Gastroesophageal sphincter (tissue), 4 donors: ENCODE measurements around the gene NUDT16. TPM values are rescaled to one million over a fixed set of nuclear protein-coding genes. Genes with fewer than 3 reads are reported as not detected.
"Not testable (repeated sequence)": the region's sequence is repeated elsewhere in the genome, so short reads cannot be mapped to it uniquely, and the experiment has no call there.

Experiments used
- ATAC-seq: fragments of 150-250 bp; one replicate; pipeline ENCODE4 v1.9.1; 2016; ENCODE audit warnings: mild to moderate bottlenecking, moderate library complexity
- H3K27ac ChIP-seq, 4 donors: fragments of 200-600 bp; sonication (generic) in 3 of 4; 1 replicate in 3 of 4; 2 replicates in 1 of 4; pipeline ENCODE4 v1.5.1; 2016 to 2019
- H3K27me3 ChIP-seq: fragments of 200-600 bp; sonication (generic); one replicate; pipeline ENCODE4 v1.5.1; 2019
- H3K36me3 ChIP-seq, 2 donors: fragments of 200-600 bp; sonication (generic); one replicate each; pipeline ENCODE4 v1.5.1; 2019; ENCODE audit warnings: control low read depth in 1 of 2
- H3K4me1 ChIP-seq, 3 donors: fragments of 200-600 bp; sonication (generic); 1 replicate in 2 of 3; 2 replicates in 1 of 3; pipeline ENCODE4 v1.5.1; 2016 to 2019; ENCODE audit warnings: control low read depth in 2 of 3
- H3K4me3 ChIP-seq, 2 donors: fragments of 200-600 bp; sonication (generic); one replicate each; pipeline ENCODE4 v1.5.1; 2019; ENCODE audit warnings: mild to moderate bottlenecking in 1 of 2, moderate library complexity in 1 of 2
- H3K9me3 ChIP-seq, 3 donors: fragments of 200-600 bp; sonication (generic); one replicate each; pipeline ENCODE4 v1.5.1; 2017 to 2019; ENCODE audit warnings: control low read depth in 2 of 3
- EP300 ChIP-seq: sonication (generic); formaldehyde crosslinking; IDR thresholded peaks from one replicate; pipeline ENCODE4 v1.6.1; 2017; ENCODE audit warnings: antibody characterized with exemption, mild to moderate bottlenecking
- POLR2A ChIP-seq, 2 donors: fragments of 450-650 bp; IDR thresholded peaks; one replicate each; pipeline ENCODE4 v1.6.1; 2017; ENCODE audit warnings: antibody characterized with exemption in 2 of 2, mild to moderate bottlenecking in 2 of 2, moderate library complexity in 1 of 2
- POLR2AphosphoS5 ChIP-seq: sonication (generic); formaldehyde crosslinking; IDR thresholded peaks from one replicate; pipeline ENCODE4 v1.6.1; 2017; ENCODE audit warnings: antibody characterized with exemption
- whole genome bisulfite sequencing, 2 donors: methylation state at CpG; one replicate each; pipeline ENCODE4 v1.1.5; 2018; ENCODE audit warnings: low coverage in 1 of 2; 5-methylcytosine and 5-hydroxymethylcytosine counted together
- total RNA-seq, 4 donors: library from RNA; depleted of rRNA; stranded (reverse); fragments of >200 nt; gene quantifications; one replicate each; pipeline ENCODE4 v1.1.0, GENCODE V29; 2016
- TF ChIP-seq, protein P1 (sequence below), 4 experiments: fragments of 200-600 bp in 2 of 4; fragments of 450-650 bp in 2 of 4; sonication (generic) in 1 of 4; IDR thresholded peaks; one replicate each; pipeline ENCODE4 v1.5.1; 2017 to 2019; ENCODE audit warnings: antibody characterized with exemption in 4 of 4, mild to moderate bottlenecking in 2 of 4, moderate library complexity in 2 of 4

Gene NUDT16
- total RNA-seq, 4 donors from 2014 or later, result 28.8 to 56.5 (median 37.4) TPM

DNA sequence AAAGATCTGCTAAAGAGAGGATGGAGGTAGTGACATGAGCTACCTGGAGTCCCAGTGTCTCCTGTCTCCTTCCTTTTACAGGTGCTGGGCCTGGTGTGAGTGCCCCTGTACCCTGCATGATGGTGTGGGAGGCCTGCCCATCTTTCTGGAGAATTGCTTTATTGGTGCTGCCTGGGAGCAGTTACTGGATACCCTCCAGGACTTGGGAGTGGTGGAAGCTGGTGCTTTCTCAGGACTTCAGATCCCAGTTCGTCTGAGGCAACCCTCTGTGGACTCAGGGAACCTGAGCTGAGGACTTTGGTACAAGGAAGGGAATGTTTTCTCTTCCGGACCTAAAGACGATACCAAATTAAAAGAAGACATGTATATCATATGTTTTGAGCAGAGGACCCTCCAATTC, 18.3 kb upstream of the NUDT16 start:
- H3K4me1 ChIP-seq, result peaks cover 0 to 32% (median 5%) of the 10 kb centered on the region in 3 donors
- H3K27ac ChIP-seq, result no peak overlapping the region
- whole genome bisulfite sequencing, 2 donors, result no CpG with 5 or more reads among the region's 3 CpGs
- H3K4me3 ChIP-seq, result no peak overlapping the region
- H3K36me3 ChIP-seq, result no peaks in the 10 kb centered on the region
- no peak for TF ChIP-seq POLR2A (IDR thresholded peaks at IDR 0.05)
- H3K9me3 ChIP-seq, result no peaks in the 10 kb centered on the region
- ATAC-seq, result no peak
- H3K27me3 ChIP-seq, result no peaks in the 10 kb centered on the region

DNA sequence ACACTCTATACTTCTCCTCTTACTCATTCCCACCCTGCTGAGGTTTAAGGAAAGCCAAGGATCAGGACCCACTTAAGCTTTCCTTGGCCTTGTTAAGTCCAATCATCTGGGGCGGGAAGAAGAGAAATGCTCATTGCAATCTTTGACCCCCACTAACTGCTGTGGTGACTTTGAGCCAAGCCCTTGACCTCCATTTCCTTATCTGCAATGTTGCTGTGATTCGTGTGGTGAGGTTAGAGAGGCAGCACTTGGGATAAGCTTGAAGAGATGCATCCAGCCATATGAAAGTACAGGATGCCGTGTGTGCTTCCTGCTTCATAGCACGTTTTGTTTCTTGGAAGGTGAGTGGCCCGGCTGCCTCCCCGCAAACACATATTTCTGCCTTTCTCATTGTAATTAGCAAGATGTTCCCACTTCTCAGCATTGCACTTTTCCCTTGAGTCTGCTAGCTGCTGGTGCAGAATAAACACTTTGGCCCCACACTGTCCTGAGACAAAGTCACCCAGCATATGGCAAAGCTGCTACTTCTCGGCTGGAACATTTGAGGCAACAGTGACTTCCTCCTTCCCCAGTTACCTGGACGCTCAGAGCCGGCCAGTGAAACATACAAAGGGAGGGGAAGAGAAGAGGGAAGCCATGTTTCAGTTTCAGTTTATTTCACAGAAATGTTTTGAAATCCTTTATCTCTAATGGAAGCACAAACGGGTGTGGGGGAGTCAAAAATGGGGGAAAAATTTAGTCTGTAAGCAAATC, 10.5 kb upstream of the NUDT16 start:
- TF ChIP-seq EP300 (no peak), POLR2AphosphoS5 (no peak), POLR2A (IDR thresholded peaks at IDR 0.05) (no peak)
- TF ChIP-seq, protein P1, sequence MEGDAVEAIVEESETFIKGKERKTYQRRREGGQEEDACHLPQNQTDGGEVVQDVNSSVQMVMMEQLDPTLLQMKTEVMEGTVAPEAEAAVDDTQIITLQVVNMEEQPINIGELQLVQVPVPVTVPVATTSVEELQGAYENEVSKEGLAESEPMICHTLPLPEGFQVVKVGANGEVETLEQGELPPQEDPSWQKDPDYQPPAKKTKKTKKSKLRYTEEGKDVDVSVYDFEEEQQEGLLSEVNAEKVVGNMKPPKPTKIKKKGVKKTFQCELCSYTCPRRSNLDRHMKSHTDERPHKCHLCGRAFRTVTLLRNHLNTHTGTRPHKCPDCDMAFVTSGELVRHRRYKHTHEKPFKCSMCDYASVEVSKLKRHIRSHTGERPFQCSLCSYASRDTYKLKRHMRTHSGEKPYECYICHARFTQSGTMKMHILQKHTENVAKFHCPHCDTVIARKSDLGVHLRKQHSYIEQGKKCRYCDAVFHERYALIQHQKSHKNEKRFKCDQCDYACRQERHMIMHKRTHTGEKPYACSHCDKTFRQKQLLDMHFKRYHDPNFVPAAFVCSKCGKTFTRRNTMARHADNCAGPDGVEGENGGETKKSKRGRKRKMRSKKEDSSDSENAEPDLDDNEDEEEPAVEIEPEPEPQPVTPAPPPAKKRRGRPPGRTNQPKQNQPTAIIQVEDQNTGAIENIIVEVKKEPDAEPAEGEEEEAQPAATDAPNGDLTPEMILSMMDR (IDR thresholded peaks at IDR 0.05), result no peak
- ATAC-seq, result no peak
- 79% methylated on average over 9 of the region's 10 CpGs; no CpG with 5 or more reads in 1 of the 2 donors for WGBS, 2 donors
- Histone ChIP-seq H3K4me3 (no peak overlapping the region), H3K4me1 (no peaks in the 10 kb centered on the region), H3K36me3 (peaks cover 0 to 52% of the 10 kb centered on the region in 2 donors), H3K27ac (no peak overlapping the region), H3K9me3 (no peaks in the 10 kb centered on the region), H3K27me3 (no peaks in the 10 kb centered on the region)

DNA sequence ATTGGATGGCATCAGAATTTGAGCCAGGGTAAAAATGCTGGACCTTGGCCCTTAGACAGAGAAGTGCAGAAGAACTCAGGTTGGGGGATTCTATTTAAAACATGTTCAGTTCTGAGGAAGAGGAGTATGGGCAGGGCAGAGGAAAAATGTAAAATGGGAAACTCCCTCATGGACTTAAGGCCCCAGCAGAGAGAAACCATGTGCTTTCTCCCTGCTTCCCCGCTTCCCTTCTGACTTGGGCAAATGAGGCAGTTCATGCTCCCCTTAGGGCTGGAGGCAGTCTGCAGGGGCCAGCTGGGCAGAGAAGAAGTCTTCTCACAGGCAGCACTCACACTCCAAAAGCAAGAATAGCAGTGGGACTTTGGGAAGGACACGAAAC, 9.9 kb upstream of the NUDT16 start:
- WGBS, 2 donors, result 83 to 88% methylated on average over 1 of the region's 2 CpGs
- no peaks in the 10 kb centered on the region for H3K4me1 ChIP-seq
- peaks cover 0 to 57% of the 10 kb centered on the region in 2 donors for H3K36me3 ChIP-seq
- TF ChIP-seq POLR2AphosphoS5, result no peak
- TF ChIP-seq, protein P1 (IDR thresholded peaks at IDR 0.05), result no peak
- no peak for TF ChIP-seq POLR2A (IDR thresholded peaks at IDR 0.05)
- TF ChIP-seq EP300, result no peak
- H3K27me3 ChIP-seq, result no peaks in the 10 kb centered on the region
- no peak overlapping the region for H3K27ac ChIP-seq
- no peaks in the 10 kb centered on the region for H3K9me3 ChIP-seq
- H3K4me3 ChIP-seq, result no peak overlapping the region
- no peak for ATAC-seq

DNA sequence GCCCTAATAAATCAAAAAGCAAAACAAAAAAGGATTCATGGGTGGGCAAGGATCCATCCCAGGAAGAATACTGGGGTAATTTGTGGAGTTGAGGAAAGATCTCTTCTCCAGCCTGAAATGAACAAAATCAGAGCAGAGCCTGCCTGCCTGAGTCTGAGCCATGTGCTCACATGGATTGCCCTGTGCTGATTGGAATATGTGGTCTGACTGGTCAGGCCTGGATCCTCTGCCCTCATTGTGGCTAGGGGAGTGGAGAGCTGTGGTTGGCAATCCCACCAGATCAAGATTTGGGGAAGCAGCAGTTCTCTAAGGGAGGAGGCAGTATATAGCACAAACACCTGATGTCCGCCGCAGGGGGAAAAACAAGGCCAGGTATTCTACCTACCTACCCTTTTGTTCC, 6.8 kb upstream of the NUDT16 start:
- no peak for ATAC-seq

DNA sequence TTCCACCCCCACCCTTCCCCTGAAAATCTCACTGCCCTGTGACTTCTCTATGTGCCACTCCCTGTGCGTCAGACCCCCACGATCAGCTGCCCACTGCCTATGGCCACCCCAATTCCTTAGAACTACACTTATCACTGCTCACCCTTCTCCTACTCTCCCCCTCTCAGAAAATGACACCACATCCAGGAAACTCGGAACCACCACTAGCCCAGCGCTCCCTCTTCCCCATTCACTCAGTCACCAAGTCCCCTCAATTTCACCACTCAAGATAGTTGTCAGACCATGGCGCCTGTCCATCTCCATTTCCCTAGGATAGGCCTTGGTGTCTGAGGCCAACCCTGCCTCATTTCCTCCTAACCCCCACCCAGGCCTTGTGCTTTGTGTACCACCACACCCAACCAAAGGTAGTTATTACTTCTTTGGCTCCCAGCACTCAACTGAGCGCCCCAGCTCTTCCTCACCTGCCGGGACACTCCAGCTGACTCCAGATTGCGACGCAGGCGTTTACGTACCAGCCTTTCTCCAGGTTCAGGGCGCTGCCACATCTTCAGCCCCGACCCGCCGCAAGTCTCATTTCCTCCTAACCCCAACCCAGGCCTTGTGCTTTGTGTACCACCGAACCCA, 641 bp upstream of the NUDT16 start:
- H3K4me3 ChIP-seq, result peak overlapping the region; percentile 60 to 84
- H3K9me3 ChIP-seq, H3K27me3 ChIP-seq: not testable (repeated sequence)
- H3K36me3 ChIP-seq, result peaks cover 0 to 35% of the 10 kb centered on the region in 2 donors
- H3K27ac ChIP-seq, result peak overlapping the region; percentile 48 to 97 (median 90)
- peaks cover 0 to 48% (median 15%) of the 10 kb centered on the region in 3 donors for H3K4me1 ChIP-seq
- 8 to 15% methylated on average over 7 to 16 of the region's 16 CpGs for WGBS, 2 donors
- peak; percentile 3 for ATAC-seq

More for the DNA sequence above, 6.8 kb upstream of the NUDT16 start:
- Histone ChIP-seq H3K9me3 (no peaks in the 10 kb centered on the region), H3K27me3 (no peaks in the 10 kb centered on the region), H3K27ac (no peak overlapping the region), H3K4me1 (peaks cover 0 to 9% (median under 1%) of the 10 kb centered on the region in 3 donors), H3K36me3 (peaks cover 0 to 57% of the 10 kb centered on the region in 2 donors), H3K4me3 (no peak overlapping the region)
- WGBS, 2 donors, result 100% methylated on average over 2 of the region's 2 CpGs; no CpG with 5 or more reads in 1 of the 2 donors
- TF ChIP-seq EP300 (no peak), POLR2A (IDR thresholded peaks at IDR 0.05) (no peak), POLR2AphosphoS5 (no peak)
- TF ChIP-seq, protein P1 (IDR thresholded peaks at IDR 0.05), result no peak
